ENCODE measurements around the gene HAL. TPM values are rescaled to one million over a fixed set of nuclear protein-coding genes. Genes with fewer than 3 reads are reported as not detected.
A peak's percentile ranks its signal among the peaks of the same experiment; 100 is the strongest.

Gene HAL
- total RNA-seq, 2 donors from 2014 or later: 0.94 to 2.3 TPM

DNA sequence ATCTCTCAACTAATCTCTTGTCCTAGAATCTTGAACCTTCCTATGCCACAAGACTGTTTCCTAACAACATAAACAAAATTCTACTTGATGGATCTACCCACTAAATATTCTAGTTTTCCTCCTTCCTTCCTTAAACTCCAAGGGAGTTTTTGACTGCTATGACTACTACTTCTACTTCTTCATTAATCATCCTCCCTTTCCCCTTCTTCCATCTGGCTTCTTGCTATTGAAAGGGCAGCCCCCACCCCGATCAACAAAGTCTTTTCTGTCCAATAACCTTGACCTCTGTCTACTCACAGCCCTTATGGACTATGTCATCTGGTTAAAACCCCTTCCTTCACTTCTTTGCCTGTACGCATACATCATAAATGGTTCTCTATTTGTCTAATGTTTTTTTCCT lies 33.7 kb upstream of the HAL start:
- H3K36me3 Mint-ChIP-seq (ENCODE audit: low read depth): no peaks in the 10 kb centered on the region
- no peak for ATAC-seq
- DNase-seq: no peak
- no peaks in the 10 kb centered on the region for H3K9me3 ChIP-seq (ENCODE audit: control insufficient read depth, low read length, poor library complexity, severe bottlenecking)
- H3K4me3 Mint-ChIP-seq: no peak overlapping the region
- H3K27me3 Mint-ChIP-seq: no peaks in the 10 kb centered on the region
- no peak overlapping the region for H3K27ac Mint-ChIP-seq
- H3K4me1 Mint-ChIP-seq: peaks cover 16% of the 10 kb centered on the region

DNA sequence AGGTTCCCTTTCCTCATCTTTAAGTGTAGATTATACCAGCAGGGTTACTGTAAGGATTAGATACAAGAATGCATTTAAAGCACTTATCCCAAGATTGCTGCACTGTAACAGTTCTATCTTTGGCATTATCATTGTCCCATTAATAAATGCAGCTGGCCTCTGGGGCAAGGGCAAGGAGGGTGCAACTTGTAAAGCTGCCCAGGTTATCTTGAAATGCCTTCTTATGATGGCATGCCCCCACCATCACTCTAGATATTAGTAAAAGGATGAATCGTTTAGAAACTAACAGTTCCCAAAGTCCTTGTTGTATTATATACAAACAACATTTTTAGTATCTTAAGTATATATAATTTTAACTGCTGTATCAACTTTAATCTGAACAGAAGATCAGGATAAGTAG lies 32.4 kb upstream of the HAL start:
- Mint-ChIP-seq H3K27me3 (no peaks in the 10 kb centered on the region), H3K27ac (no peak overlapping the region), H3K4me3 (no peak overlapping the region), H3K36me3 (ENCODE audit: low read depth) (no peaks in the 10 kb centered on the region), H3K4me1 (peaks cover 14% of the 10 kb centered on the region)
- ATAC-seq (no peak), DNase-seq (no peak)
- H3K9me3 ChIP-seq (ENCODE audit: control insufficient read depth, low read length, poor library complexity, severe bottlenecking): no peaks in the 10 kb centered on the region

DNA sequence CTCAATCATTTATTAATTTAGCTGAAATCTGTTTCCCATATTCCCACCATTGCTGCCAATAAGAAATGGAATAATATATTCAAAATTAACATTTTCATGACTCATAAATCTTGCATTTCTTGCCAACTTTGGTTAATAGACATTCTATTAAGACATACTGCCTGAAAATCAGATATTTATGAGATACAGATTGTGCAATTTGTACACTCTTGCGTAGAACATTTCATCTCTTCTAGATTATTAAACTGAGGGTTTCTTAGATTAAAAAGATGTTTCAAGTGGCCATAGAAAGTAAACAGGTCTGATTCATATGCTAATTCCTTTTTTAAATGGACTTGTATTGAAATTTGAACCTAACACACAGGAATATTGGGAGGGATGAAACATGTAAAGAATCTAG lies 30.2 kb upstream of the HAL start:
- H3K4me3 Mint-ChIP-seq: no peak overlapping the region
- no peaks in the 10 kb centered on the region for H3K9me3 ChIP-seq (ENCODE audit: control insufficient read depth, low read length, poor library complexity, severe bottlenecking)
- H3K27me3 Mint-ChIP-seq: no peaks in the 10 kb centered on the region
- H3K4me1 Mint-ChIP-seq: peaks cover 11% of the 10 kb centered on the region
- ATAC-seq: no peak
- peaks cover 5% of the 10 kb centered on the region for H3K36me3 Mint-ChIP-seq (ENCODE audit: low read depth)
- DNase-seq: no peak
- H3K27ac Mint-ChIP-seq: no peak overlapping the region

DNA sequence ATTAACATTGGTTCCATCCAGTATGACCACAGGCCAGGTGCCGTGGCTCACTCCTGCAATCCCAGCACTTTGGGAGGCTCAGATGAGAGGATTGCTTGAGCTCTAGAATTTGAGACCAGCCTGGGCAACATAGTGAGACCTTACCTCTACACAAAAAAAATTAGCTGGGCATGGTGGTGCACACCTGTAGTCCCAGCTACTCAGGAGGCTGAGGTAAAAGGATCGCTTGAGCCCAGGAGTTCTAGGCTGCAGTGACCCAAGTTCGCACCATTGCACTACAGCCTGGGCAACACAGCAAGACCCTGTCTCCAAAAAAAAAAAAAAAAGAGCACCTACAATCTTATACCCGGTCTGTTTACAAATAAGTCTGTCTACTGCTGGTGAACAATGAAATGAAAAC lies 29.4 kb upstream of the HAL start:
- ATAC-seq (no peak), DNase-seq (no peak)
- no peak overlapping the region for H3K4me3 Mint-ChIP-seq
- peaks cover 10% of the 10 kb centered on the region for H3K4me1 Mint-ChIP-seq
- H3K9me3 ChIP-seq (ENCODE audit: control insufficient read depth, low read length, poor library complexity, severe bottlenecking): no peaks in the 10 kb centered on the region
- no peaks in the 10 kb centered on the region for H3K27me3 Mint-ChIP-seq
- H3K36me3 Mint-ChIP-seq (ENCODE audit: low read depth): peaks cover 5% of the 10 kb centered on the region
- H3K27ac Mint-ChIP-seq: no peak overlapping the region

DNA sequence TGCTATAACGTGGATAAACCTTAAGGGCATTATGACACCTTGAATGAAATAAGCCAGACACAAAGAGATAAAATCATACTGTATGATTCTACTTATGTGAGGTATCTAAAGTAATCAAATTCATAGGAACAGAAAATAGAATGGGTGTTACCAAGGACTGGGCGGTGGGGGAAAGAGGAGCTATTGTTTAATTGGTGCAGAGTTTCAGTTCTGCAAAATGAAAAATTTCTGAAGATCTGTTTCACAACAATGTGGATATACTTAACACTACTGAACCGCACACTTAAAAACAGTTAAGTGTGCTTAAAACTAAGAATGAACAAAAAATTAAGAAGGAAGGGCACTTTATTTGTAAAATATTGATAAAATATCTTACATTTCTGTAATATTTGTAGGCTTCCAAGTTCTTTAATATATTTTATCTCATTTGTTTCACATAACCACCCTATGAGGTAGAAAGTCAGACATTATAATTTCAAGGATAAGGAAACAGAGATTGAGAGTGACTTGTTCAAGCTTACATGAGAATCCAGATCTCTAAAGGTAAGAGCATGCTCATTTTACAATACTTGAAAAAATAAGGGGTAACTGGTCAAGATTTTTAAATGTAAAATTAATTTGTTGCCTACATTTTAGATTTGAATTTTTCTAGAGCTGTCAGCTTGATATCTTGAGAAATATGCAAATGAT lies 24.3 kb upstream of the HAL start:
- H3K4me3 Mint-ChIP-seq: no peak overlapping the region
- no peak overlapping the region for H3K27ac Mint-ChIP-seq
- no peaks in the 10 kb centered on the region for H3K27me3 Mint-ChIP-seq
- peak; percentile 44 for ATAC-seq
- H3K36me3 Mint-ChIP-seq (ENCODE audit: low read depth): peaks cover 10% of the 10 kb centered on the region
- no peak for DNase-seq
- no peaks in the 10 kb centered on the region for H3K4me1 Mint-ChIP-seq
- no peaks in the 10 kb centered on the region for H3K9me3 ChIP-seq (ENCODE audit: control insufficient read depth, low read length, poor library complexity, severe bottlenecking)

DNA sequence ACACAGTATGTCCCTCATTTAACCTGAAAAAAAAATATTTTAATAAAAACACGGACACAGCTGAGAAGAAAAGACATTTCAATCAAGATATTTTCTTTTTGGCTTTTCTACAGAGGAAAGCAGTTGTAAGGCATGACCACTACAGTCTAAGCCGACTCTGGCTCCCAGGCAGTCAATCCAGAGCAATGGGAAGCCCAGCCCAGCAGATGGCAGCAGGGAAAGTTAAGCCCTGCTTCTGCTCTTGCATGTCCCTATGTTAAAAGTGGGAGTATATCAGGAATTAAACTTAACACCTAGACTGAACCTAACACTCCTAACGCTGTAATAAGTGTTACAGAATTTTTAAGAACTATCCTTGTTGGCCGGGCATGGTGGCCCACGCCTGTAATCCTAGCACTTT lies 19.5 kb upstream of the HAL start:
- no peak overlapping the region for H3K4me3 Mint-ChIP-seq

DNA sequence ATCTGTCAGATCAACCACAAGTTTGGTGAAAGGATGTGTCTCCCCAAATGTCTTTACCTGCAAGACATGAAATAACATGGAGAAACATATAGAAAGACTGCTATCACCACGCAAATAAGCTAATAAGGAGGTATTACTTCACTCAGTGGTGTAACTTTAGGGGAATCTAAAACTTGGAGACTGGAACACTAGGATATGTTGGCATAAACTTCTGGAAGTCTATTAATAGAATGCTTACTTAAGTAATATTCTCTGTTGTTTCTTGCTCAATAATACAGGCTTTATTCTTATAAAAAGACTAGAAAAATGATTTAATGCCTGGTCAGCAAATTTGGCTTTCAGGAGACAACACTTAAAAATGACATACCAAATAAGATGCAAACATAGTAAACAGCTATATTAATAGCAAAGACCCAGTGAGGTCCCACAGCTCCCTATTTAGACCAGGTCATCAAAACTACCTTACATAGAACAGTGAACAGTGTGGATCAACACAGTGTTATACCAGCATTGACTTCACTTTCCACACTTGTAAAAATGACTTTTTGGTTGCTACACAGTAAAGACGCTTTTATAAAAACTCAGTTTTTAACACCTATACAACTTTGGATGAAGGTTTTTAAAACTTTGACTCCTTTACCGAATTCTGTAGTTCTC lies 18.9 kb upstream of the HAL start:
- no peaks in the 10 kb centered on the region for H3K4me1 Mint-ChIP-seq
- ATAC-seq (no peak), DNase-seq (no peak)
- peaks cover 14% of the 10 kb centered on the region for H3K36me3 Mint-ChIP-seq (ENCODE audit: low read depth)
- H3K27me3 Mint-ChIP-seq: no peaks in the 10 kb centered on the region
- no peaks in the 10 kb centered on the region for H3K9me3 ChIP-seq (ENCODE audit: control insufficient read depth, low read length, poor library complexity, severe bottlenecking)
- no peak overlapping the region for H3K4me3 Mint-ChIP-seq
- H3K27ac Mint-ChIP-seq: no peak overlapping the region

More for the DNA sequence above, 19.5 kb upstream of the HAL start:
- no peaks in the 10 kb centered on the region for H3K4me1 Mint-ChIP-seq
- no peak for ATAC-seq
- no peak for DNase-seq
- no peak overlapping the region for H3K27ac Mint-ChIP-seq
- peaks cover 10% of the 10 kb centered on the region for H3K36me3 Mint-ChIP-seq (ENCODE audit: low read depth)
- no peaks in the 10 kb centered on the region for H3K9me3 ChIP-seq (ENCODE audit: control insufficient read depth, low read length, poor library complexity, severe bottlenecking)
- H3K27me3 Mint-ChIP-seq: no peaks in the 10 kb centered on the region

DNA sequence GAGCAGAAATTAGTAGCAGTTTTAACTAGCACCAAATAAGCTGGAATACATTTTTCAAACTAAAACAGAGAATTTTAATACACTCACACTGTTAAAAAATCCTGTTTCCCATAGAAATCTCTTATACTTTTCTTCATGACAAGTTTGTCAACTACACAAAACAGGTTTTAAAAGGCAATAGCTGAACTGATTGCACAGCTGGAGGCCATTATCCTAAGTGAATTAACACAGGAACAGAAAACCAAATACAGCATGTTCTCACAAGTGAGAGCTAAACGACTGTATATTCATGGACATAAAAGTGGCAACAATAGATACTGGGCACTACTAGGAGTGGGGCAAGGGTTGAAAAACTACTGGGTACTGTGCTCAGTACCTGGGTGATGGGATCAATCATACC lies 11.6 kb upstream of the HAL start:
- Mint-ChIP-seq H3K4me1 (no peaks in the 10 kb centered on the region), H3K27me3 (no peaks in the 10 kb centered on the region), H3K27ac (no peak overlapping the region), H3K36me3 (ENCODE audit: low read depth) (peaks cover 15% of the 10 kb centered on the region), H3K4me3 (no peak overlapping the region)
- H3K9me3 ChIP-seq (ENCODE audit: control insufficient read depth, low read length, poor library complexity, severe bottlenecking): no peaks in the 10 kb centered on the region
- no peak for DNase-seq
- no peak for ATAC-seq

DNA sequence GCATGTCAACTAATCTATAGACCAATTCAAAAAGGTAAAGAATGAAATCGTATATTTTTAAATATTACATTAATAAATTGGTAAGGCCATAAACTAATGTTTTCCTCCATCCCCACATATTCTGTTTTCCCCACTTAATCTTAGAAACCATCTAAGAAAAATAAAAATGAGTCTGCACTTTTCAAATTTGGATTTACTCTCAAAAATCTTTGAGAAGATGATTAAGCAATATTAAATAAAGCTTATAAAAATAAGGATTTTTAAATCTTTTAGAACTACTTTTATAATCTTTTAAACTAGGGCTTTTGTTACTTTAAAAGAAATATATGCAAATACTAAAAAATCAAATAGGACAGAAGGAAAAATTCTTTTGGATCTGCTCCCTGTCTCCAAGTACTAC lies 10.6 kb upstream of the HAL start:
- ATAC-seq (no peak), DNase-seq (no peak)
- no peaks in the 10 kb centered on the region for H3K27me3 Mint-ChIP-seq
- H3K4me3 Mint-ChIP-seq: no peak overlapping the region
- no peaks in the 10 kb centered on the region for H3K9me3 ChIP-seq (ENCODE audit: control insufficient read depth, low read length, poor library complexity, severe bottlenecking)
- peaks cover 18% of the 10 kb centered on the region for H3K36me3 Mint-ChIP-seq (ENCODE audit: low read depth)
- no peaks in the 10 kb centered on the region for H3K4me1 Mint-ChIP-seq
- no peak overlapping the region for H3K27ac Mint-ChIP-seq

DNA sequence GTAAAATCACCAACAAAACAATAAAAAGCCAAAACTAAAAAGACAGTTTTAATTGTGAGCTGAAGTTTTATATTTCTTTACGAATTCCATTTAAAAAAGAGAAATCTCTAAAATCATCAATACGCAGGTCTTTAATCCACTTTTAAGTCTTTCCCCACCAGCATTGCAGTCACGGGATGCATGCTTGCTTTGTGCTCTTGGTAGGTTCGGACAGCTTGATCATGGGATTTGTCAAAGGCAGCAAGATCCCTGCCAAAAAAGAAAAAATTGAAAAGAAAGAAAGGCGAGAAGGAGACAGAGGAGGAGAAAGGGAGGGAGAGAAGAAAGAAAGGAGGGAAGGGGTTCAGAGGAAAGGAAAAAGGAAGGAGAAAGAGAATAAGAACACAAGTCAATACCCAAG lies 4.7 kb upstream of the HAL start:
- Mint-ChIP-seq H3K27me3 (no peaks in the 10 kb centered on the region), H3K4me1 (peaks cover 10% of the 10 kb centered on the region), H3K36me3 (ENCODE audit: low read depth) (peaks cover 17% of the 10 kb centered on the region), H3K4me3 (no peak overlapping the region), H3K27ac (no peak overlapping the region)
- ATAC-seq (no peak), DNase-seq (no peak)
- no peaks in the 10 kb centered on the region for H3K9me3 ChIP-seq (ENCODE audit: control insufficient read depth, low read length, poor library complexity, severe bottlenecking)

DNA sequence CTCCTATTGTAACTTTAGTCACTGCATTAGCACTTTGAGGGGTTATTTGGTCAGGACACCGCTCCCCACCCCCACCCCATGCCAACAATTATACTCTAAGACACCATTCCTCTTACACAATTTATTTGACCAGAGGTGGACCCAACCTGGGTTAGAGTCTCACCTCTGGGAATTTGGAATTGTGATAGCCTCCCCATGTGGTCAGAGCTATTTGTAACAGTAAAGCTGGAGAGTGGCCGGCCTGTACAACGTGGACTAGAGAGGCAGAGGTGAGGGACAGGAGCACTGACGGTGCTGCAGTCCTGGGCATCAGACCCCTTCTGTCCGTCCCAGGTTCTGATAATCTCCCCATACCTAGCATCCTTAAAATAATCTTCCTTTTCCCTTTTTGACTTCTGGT lies 3.3 kb upstream of the HAL start:
- H3K27me3 Mint-ChIP-seq: no peaks in the 10 kb centered on the region
- peaks cover 10% of the 10 kb centered on the region for H3K4me1 Mint-ChIP-seq
- H3K36me3 Mint-ChIP-seq (ENCODE audit: low read depth): peaks cover 10% of the 10 kb centered on the region
- H3K9me3 ChIP-seq (ENCODE audit: control insufficient read depth, low read length, poor library complexity, severe bottlenecking): no peaks in the 10 kb centered on the region
- no peak for DNase-seq
- no peak overlapping the region for H3K4me3 Mint-ChIP-seq
- ATAC-seq: no peak
- H3K27ac Mint-ChIP-seq: peak overlapping the region; percentile 41

DNA sequence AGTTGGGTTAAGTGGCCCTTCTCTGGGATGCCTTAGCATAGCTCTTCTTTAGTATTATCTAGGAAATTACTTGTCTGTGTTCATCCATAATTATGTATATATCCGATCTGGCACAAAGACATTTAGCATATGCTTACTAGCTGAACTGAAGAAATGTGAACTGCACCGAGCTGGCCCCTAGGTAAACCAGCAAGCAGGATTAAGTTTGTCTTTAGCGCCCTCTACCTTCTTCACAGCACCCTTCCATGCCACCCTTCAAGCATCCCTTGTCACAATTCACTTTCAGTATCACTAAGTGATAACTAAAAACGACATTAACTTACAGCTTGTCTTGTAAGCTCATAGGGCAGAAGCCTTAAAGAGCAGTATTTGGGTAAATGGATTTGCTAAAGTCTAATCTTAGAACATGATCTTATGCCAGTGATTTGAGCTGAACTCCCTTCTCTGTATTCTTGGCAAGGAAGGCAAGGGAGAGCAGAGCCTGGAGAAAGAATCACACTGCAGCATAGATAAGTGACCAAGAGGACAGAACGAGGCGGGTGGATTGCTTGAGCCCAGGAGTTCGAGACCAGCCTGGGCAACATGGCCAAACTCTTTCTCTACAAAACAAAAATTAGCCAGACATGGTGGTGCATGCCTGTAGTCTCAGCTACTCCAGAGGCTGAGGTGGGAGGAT lies 2.6 kb upstream of the HAL start:
- no peaks in the 10 kb centered on the region for H3K27me3 Mint-ChIP-seq
- ATAC-seq: peak; percentile 99
- peaks cover 10% of the 10 kb centered on the region for H3K4me1 Mint-ChIP-seq
- DNase-seq: peak in 1 of 3 donors; percentile 11
- H3K4me3 Mint-ChIP-seq: no peak overlapping the region
- H3K36me3 Mint-ChIP-seq (ENCODE audit: low read depth): peaks cover 10% of the 10 kb centered on the region
- peak overlapping the region; percentile 90 for H3K27ac Mint-ChIP-seq
- no peaks in the 10 kb centered on the region for H3K9me3 ChIP-seq (ENCODE audit: control insufficient read depth, low read length, poor library complexity, severe bottlenecking)

DNA sequence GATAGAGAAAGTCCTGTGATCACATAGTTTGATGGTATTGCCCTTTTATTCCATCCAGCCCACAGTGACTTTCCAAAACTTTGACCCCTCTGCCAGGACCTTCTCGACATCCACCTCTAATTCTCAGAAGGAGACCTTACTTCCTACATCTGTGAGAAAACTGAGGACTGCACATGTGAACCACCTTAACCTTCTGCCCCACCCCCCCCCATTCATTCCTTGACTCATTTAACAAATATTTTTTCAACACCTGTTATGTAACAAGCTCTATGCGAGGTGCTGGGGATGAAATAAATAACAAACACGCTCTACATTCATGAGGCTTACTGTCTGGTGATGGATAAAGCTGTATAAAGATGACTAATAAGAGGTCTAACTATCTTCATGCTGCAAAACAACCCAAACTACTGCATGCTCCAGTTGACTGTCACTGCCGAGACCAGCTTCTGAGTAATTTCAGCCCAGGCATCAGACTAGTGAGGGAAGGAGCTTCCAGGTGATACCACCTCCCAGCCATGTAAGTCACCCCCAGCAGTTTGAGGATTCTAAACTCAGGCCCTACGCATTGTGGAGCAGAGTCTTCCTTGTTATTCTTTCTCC lies 1.9 kb upstream of the HAL start:
- Mint-ChIP-seq H3K27me3 (peaks cover 4% of the 10 kb centered on the region), H3K27ac (peak overlapping the region; percentile 90), H3K36me3 (ENCODE audit: low read depth) (peaks cover 11% of the 10 kb centered on the region), H3K4me1 (peaks cover 10% of the 10 kb centered on the region), H3K4me3 (no peak overlapping the region)
- H3K9me3 ChIP-seq (ENCODE audit: control insufficient read depth, low read length, poor library complexity, severe bottlenecking): no peaks in the 10 kb centered on the region
- ATAC-seq (no peak), DNase-seq (no peak)
